ENCODE data around the gene PATJ. TPM values are rescaled to one million over a fixed set of nuclear protein-coding genes. Genes with fewer than 3 reads are reported as not detected.

PATJ gene
- total and polyA plus RNA-seq, 8 donors, result 9.1 to 195 (median 68.0) TPM

DNA sequence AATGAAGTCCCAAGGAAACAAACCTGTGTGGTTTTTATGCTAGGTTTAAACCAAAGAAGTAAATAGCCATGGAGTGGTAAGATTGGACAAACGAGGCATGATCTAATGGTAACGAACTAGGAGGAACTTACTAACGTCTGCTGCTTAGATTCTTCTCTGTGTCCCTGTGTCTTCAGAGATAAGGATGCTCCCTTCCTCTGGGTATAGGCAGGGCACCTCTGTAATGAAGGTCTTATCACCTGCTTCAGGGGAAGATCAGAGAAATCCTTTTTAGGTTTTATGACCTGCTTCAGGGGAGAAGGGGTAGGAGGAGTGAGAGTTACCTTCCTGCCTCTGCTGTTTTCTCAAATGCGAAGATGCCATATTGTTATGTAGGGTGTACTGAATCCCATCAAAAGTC lies 237.4 kb downstream of the PATJ start:
- DNase-seq, result no peak
- no peaks in the 10 kb centered on the region for H3K36me3 ChIP-seq
- no peak overlapping the region for H3K27ac ChIP-seq
- H3K27me3 ChIP-seq, result no peaks in the 10 kb centered on the region
- H3K4me1 ChIP-seq, result no peaks in the 10 kb centered on the region
- 89 to 95% (median 94%) methylated on average over 4 of the region's 4 CpGs for WGBS, 5 donors
- H3K4me3 ChIP-seq, result no peak overlapping the region
- TF ChIP-seq POLR2AphosphoS5 (IDR thresholded peaks at IDR 0.05) (no peak), EP300 (IDR thresholded peaks at IDR 0.05) (no peak), POLR2A (IDR thresholded peaks at IDR 0.05) (no peak)
- TF ChIP-seq, protein P1, sequence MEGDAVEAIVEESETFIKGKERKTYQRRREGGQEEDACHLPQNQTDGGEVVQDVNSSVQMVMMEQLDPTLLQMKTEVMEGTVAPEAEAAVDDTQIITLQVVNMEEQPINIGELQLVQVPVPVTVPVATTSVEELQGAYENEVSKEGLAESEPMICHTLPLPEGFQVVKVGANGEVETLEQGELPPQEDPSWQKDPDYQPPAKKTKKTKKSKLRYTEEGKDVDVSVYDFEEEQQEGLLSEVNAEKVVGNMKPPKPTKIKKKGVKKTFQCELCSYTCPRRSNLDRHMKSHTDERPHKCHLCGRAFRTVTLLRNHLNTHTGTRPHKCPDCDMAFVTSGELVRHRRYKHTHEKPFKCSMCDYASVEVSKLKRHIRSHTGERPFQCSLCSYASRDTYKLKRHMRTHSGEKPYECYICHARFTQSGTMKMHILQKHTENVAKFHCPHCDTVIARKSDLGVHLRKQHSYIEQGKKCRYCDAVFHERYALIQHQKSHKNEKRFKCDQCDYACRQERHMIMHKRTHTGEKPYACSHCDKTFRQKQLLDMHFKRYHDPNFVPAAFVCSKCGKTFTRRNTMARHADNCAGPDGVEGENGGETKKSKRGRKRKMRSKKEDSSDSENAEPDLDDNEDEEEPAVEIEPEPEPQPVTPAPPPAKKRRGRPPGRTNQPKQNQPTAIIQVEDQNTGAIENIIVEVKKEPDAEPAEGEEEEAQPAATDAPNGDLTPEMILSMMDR (IDR thresholded peaks at IDR 0.05), result no peak
- no peaks in the 10 kb centered on the region for H3K9me3 ChIP-seq
- intact Hi-C loops (cut with DNase I; ENCODE audit: low total_unique reads), result no loop called here

DNA sequence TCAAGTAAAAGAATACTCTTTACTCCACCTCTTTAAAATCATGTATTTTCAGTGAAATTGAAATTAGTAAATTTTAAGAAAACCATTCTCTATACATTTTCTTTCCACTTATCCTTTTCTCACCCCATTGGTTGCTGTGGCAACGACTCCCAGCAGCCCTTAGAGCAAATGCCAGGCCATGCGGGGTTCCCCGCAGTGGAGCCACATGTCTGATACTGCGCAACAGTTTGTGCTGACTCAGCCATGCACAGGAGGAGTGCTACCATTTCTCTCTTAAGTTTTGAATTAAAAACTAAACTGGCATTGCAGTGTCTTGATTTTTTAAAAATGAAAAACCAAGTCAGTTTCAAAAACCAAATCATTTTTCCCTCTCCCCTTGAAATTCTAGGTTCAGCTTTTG lies 238.3 kb downstream of the PATJ start:
- Histone ChIP-seq H3K36me3 (no peaks in the 10 kb centered on the region), H3K4me3 (no peak overlapping the region), H3K4me1 (no peaks in the 10 kb centered on the region), H3K9me3 (no peaks in the 10 kb centered on the region), H3K27me3 (no peaks in the 10 kb centered on the region), H3K27ac (no peak overlapping the region)
- 77 to 89% (median 85%) methylated on average over 4 of the region's 4 CpGs for WGBS, 5 donors
- DNase-seq, result peak in 1 of 2 donors; percentile 22
- TF ChIP-seq POLR2AphosphoS5 (IDR thresholded peaks at IDR 0.05), result no peak
- TF ChIP-seq EP300 (IDR thresholded peaks at IDR 0.05), result no peak
- TF ChIP-seq, protein P1 (IDR thresholded peaks at IDR 0.05), result no peak
- TF ChIP-seq POLR2A (IDR thresholded peaks at IDR 0.05), result no peak
- intact Hi-C loops (cut with DNase I; ENCODE audit: low total_unique reads), result no loop called here

DNA sequence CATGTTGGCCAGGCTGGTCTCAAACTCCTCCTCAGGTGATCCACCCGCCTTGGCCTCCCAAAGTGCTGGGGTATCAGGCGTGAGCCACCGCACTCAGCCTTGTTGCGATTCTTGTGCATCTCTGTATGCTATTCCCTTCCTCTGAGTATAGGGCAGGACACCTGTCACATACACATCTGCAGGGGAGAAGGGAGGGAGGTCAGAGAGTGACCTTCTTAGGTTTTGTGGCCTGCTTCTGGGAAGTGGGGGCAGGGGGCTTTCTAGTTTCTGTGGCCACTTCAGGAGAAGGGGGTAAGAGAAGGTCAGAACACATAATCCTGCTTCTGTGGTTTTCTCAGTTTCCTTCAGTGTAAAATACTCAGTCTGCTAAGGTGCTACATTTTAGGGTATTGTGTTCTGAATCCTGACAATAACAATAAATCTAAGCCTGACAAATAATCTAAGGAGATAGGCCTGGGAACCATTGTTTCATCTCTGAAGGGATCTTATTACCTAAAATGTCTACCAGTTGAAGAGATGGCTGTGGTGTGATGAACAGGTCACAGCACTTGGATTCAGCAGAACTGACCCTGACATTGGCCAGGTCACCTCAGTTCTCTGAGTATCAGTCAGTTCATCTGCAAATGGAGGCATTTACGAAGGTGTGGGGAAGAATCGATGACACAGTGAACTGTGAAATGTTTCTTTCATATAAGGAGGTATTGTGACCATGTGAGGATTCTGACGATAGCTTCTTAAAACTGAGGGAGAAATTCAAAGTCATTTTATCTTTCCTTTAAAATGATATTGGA lies 239.8 kb downstream of the PATJ start:
- no peaks in the 10 kb centered on the region for H3K27me3 ChIP-seq
- no peaks in the 10 kb centered on the region for H3K9me3 ChIP-seq
- no peak overlapping the region for H3K27ac ChIP-seq
- DNase-seq, result no peak
- H3K4me1 ChIP-seq, result no peaks in the 10 kb centered on the region
- 94 to 96% (median 95%) methylated on average over 7 of the region's 7 CpGs for WGBS, 5 donors
- TF ChIP-seq POLR2A (IDR thresholded peaks at IDR 0.05) (no peak), EP300 (IDR thresholded peaks at IDR 0.05) (no peak), POLR2AphosphoS5 (IDR thresholded peaks at IDR 0.05) (no peak)
- TF ChIP-seq, protein P1 (IDR thresholded peaks at IDR 0.05), result no peak
- no peaks in the 10 kb centered on the region for H3K36me3 ChIP-seq
- no peak overlapping the region for H3K4me3 ChIP-seq
- intact Hi-C loops (cut with DNase I; ENCODE audit: low total_unique reads), result no loop called here

DNA sequence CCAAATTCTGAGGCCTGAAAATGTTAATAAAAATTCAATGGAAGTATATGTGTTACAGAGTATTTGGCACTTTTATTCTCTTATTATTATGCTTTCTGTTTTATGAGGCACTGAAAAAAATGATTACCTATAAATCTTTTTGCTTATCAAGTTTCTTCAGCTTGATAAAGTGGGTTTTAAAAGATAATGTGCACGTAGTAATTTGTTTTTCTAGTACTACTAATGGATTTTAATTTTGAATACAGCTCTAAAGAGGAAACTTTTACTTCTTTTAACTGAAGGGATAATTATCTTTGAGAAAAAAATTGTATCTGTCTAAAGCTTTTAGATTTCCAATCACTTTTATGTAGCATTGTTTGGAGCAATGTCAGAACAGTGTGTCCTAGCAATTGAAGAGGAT lies 241.0 kb downstream of the PATJ start:
- Histone ChIP-seq H3K4me1 (no peaks in the 10 kb centered on the region), H3K4me3 (no peak overlapping the region), H3K36me3 (no peaks in the 10 kb centered on the region), H3K27me3 (no peaks in the 10 kb centered on the region), H3K9me3 (no peaks in the 10 kb centered on the region), H3K27ac (no peak overlapping the region)
- TF ChIP-seq POLR2A (IDR thresholded peaks at IDR 0.05) (no peak), EP300 (IDR thresholded peaks at IDR 0.05) (no peak), POLR2AphosphoS5 (IDR thresholded peaks at IDR 0.05) (no peak)
- TF ChIP-seq, protein P1 (IDR thresholded peaks at IDR 0.05), result no peak
- DNase-seq, result no peak
- intact Hi-C loops (cut with DNase I; ENCODE audit: low total_unique reads), result no loop called here
- WGBS, 5 donors, result 0 to 36% (median 23%) methylated on average over 1 of the region's 1 CpG

Measured in stomach (tissue), 9 donors.